ENCODE data around the gene COQ8B.
"Not testable (repeated sequence)": the region's sequence is repeated elsewhere in the genome, so short reads cannot be mapped to it uniquely, and the experiment has no call there.

Gene COQ8B

GRCh38 chr19:40663695-40664692, 52.7 kb downstream of the COQ8B start:
- DNase-seq: no peak

GRCh38 chr19:40662925-40663694, 53.6 kb downstream of the COQ8B start:
- peak; percentile 88 for DNase-seq

- DNase-seq: no peak
These were observed 55.1 kb downstream of the COQ8B start for GRCh38 chr19:40661616-40662015.

DNA sequence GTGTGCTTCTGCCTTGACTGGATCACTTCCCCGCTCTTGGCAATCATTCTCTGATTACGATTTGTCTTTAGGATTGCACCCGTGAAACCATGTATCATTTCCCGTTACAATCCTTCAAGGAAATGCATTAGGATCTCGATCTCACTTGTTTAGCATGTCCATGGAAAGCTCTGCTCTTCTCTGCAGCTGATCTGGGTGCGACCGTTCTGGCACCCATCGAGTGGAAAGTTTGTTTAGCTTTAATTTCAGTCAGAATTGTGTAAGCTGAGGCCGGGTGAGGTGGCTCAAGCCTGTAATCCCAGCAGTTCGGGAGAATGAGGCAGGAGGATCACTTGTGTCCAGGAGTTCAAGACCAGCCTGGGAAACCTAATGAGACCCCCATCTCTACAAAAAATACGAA, 57.1 kb downstream of the COQ8B start:
- DNase-seq: no peak

GRCh38 chr19:40659116-40659515, 57.6 kb downstream of the COQ8B start:
- no peak for DNase-seq

DNA sequence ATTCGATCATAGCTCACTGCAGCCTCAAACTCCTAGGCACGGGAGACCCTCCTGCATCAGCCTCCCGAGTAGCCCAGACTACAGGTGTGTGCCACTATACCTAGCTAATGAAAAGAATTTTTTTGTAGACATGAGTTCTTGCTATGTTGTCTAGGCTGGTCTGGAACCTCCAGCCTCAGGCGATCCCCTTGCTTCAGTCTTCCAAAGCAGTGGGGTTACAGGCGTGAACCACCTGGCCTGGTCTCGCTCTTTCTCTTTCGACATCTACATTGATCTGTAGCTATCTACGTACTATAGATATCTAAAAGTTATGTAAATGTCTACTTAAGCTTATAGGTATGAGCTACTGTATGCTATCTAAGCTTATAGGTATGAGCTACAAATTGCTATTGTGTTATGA, 58.7 kb downstream of the COQ8B start:
- DNase-seq: no peak

DNA sequence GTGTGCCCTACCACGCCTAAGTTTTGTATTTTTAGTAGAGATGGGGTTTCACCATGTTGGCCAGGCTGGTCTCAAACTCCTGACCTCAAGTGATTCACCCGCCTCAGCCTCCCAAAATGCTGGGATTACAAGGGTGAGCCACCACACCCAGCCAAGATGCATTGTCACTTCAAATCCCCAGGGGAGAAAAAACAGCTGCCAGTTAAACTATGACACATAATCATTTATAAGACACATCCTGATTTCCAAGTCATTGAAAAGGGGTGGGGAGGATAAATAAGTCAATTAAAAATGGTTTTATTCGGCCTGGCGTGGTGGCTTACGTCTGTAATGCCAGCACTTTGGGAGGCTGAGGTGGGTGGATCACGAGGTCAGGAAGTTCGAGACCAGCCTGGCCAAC, 61.0 kb downstream of the COQ8B start:
- DNase-seq: not testable (repeated sequence)

GRCh38 chr19:40652303-40652702, 64.4 kb downstream of the COQ8B start:
- not testable (repeated sequence) for DNase-seq

GRCh38 chr19:40650749-40651305, 65.9 kb downstream of the COQ8B start:
- no peak for DNase-seq

- not testable (repeated sequence) for DNase-seq
These were observed 66.6 kb downstream of the COQ8B start for GRCh38 chr19:40649903-40650675.

DNA sequence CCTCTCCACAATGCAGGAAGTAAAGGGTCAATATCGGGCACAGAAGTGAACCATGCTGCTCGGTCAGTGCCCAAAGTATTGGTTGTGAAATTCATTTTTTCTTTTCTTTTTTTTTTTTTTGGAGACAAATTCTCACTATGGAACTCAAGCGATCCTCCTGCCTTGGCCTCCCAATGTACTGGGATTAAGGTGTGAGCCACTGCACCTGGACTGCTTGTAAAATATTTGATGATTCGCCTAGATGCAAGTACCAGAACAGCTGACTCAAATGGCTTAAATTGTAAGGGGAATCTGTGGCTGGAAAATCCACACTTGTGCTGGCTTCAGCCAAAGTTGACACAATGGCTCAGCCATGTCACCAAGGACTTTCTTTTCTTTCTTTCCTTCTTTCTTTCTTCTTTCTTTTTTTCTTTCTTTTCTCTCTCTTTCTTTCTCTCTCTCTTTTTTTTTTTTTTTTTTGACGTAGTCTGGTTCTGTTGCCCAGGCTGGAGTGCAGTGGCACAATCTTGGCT, 69.9 kb downstream of the COQ8B start:
- no peak for DNase-seq

- no peak for DNase-seq
These were observed 73.9 kb downstream of the COQ8B start for GRCh38 chr19:40642757-40643305.

- DNase-seq: no peak
These were observed 74.5 kb downstream of the COQ8B start for GRCh38 chr19:40642051-40642706.

All from CD4-positive, alpha-beta T cell treated with Interleukin-15 for 1 hour (primary cell).